ENCODE data around the gene ERC2.

The ERC2 gene

GRCh38 chr3:55735976-55736375 lies 732.3 kb downstream of the ERC2 start:
- H2AFZ ChIP-seq = no peak overlapping the region
- no peaks in the 10 kb centered on the region for H3K79me2 ChIP-seq
- no peaks in the 10 kb centered on the region for H3K9me3 ChIP-seq (ENCODE audit: control insufficient read depth, low read length)

GRCh38 chr3:55731741-55732140 lies 736.5 kb downstream of the ERC2 start:
- no peak overlapping the region for H3K27ac ChIP-seq
- no peaks in the 10 kb centered on the region for H3K27me3 ChIP-seq (ENCODE audit: control insufficient read depth, insufficient read depth, low read length)
- no peak overlapping the region for H3K4me2 ChIP-seq (ENCODE audit: low read length)
- H3K4me3 ChIP-seq (ENCODE audit: low read depth, low read length) = no peak overlapping the region
- no peak overlapping the region for H3K9ac ChIP-seq
- no peaks in the 10 kb centered on the region for H3K4me1 ChIP-seq
- no peaks in the 10 kb centered on the region for H3K9me3 ChIP-seq (ENCODE audit: control insufficient read depth, low read length)
- H2AFZ ChIP-seq = no peak overlapping the region
- H3K79me2 ChIP-seq = no peaks in the 10 kb centered on the region
- no peaks in the 10 kb centered on the region for H3K36me3 ChIP-seq (ENCODE audit: control insufficient read depth, insufficient read depth, low read length)
- TF ChIP-seq CTCF (IDR thresholded peaks at IDR 0.05) = no peak

More at GRCh38 chr3:55735976-55736375, 732.3 kb downstream of the ERC2 start:
- Histone ChIP-seq H3K4me2 (ENCODE audit: low read length) (no peak overlapping the region), H3K9ac (no peak overlapping the region), H3K4me3 (ENCODE audit: low read depth, low read length) (no peak overlapping the region), H3K27ac (no peak overlapping the region), H3K27me3 (ENCODE audit: control insufficient read depth, insufficient read depth, low read length) (no peaks in the 10 kb centered on the region), H3K4me1 (no peaks in the 10 kb centered on the region), H3K36me3 (ENCODE audit: control insufficient read depth, insufficient read depth, low read length) (no peaks in the 10 kb centered on the region)
- no peak for TF ChIP-seq CTCF (IDR thresholded peaks at IDR 0.05)

- H3K4me1 ChIP-seq = no peaks in the 10 kb centered on the region
- no peaks in the 10 kb centered on the region for H3K36me3 ChIP-seq (ENCODE audit: control insufficient read depth, insufficient read depth, low read length)
- no peak overlapping the region for H3K27ac ChIP-seq
- no peak overlapping the region for H3K4me2 ChIP-seq (ENCODE audit: low read length)
- H3K4me3 ChIP-seq (ENCODE audit: low read depth, low read length) = no peak overlapping the region
- no peaks in the 10 kb centered on the region for H3K27me3 ChIP-seq (ENCODE audit: control insufficient read depth, insufficient read depth, low read length)
- H3K79me2 ChIP-seq = no peaks in the 10 kb centered on the region
- H2AFZ ChIP-seq = no peak overlapping the region
- no peak overlapping the region for H3K9ac ChIP-seq
- H3K9me3 ChIP-seq (ENCODE audit: control insufficient read depth, low read length) = no peaks in the 10 kb centered on the region
- TF ChIP-seq CTCF (IDR thresholded peaks at IDR 0.05) = no peak
Observed at GRCh38 chr3:55729546-55729945, 738.7 kb downstream of the ERC2 start.

- no peak for TF ChIP-seq CTCF (IDR thresholded peaks at IDR 0.05)
- H3K79me2 ChIP-seq = no peaks in the 10 kb centered on the region
- H2AFZ ChIP-seq = no peak overlapping the region
- H3K9ac ChIP-seq = no peak overlapping the region
- no peak overlapping the region for H3K4me2 ChIP-seq (ENCODE audit: low read length)
- H3K27ac ChIP-seq = no peak overlapping the region
- no peaks in the 10 kb centered on the region for H3K27me3 ChIP-seq (ENCODE audit: control insufficient read depth, insufficient read depth, low read length)
- no peaks in the 10 kb centered on the region for H3K9me3 ChIP-seq (ENCODE audit: control insufficient read depth, low read length)
- no peak overlapping the region for H3K4me3 ChIP-seq (ENCODE audit: low read depth, low read length)
- H3K4me1 ChIP-seq = no peaks in the 10 kb centered on the region
- H3K36me3 ChIP-seq (ENCODE audit: control insufficient read depth, insufficient read depth, low read length) = no peaks in the 10 kb centered on the region
Observed at GRCh38 chr3:55728461-55729100, 739.7 kb downstream of the ERC2 start.

GRCh38 chr3:55726501-55726775 lies 741.8 kb downstream of the ERC2 start:
- Histone ChIP-seq H3K4me1 (no peaks in the 10 kb centered on the region), H3K27ac (no peak overlapping the region), H2AFZ (no peak overlapping the region), H3K4me2 (ENCODE audit: low read length) (no peak overlapping the region), H3K9ac (no peak overlapping the region), H3K9me3 (ENCODE audit: control insufficient read depth, low read length) (no peaks in the 10 kb centered on the region), H3K4me3 (ENCODE audit: low read depth, low read length) (no peak overlapping the region), H3K27me3 (ENCODE audit: control insufficient read depth, insufficient read depth, low read length) (no peaks in the 10 kb centered on the region), H3K79me2 (no peaks in the 10 kb centered on the region), H3K36me3 (ENCODE audit: control insufficient read depth, insufficient read depth, low read length) (no peaks in the 10 kb centered on the region)
- no peak for TF ChIP-seq CTCF (IDR thresholded peaks at IDR 0.05)
